ENCODE data around the gene VPS35. TPM values are rescaled to one million over a fixed set of nuclear protein-coding genes. Genes with fewer than 3 reads are reported as not detected.
A peak's percentile ranks its signal among the peaks of the same experiment; 100 is the strongest.
"Not testable (repeated sequence)": the region's sequence is repeated elsewhere in the genome, so short reads cannot be mapped to it uniquely, and the experiment has no call there.

The VPS35 gene
- total RNA-seq, 6 donors from 2014 or later, result 25.0 to 93.0 (median 63.5) TPM

DNA sequence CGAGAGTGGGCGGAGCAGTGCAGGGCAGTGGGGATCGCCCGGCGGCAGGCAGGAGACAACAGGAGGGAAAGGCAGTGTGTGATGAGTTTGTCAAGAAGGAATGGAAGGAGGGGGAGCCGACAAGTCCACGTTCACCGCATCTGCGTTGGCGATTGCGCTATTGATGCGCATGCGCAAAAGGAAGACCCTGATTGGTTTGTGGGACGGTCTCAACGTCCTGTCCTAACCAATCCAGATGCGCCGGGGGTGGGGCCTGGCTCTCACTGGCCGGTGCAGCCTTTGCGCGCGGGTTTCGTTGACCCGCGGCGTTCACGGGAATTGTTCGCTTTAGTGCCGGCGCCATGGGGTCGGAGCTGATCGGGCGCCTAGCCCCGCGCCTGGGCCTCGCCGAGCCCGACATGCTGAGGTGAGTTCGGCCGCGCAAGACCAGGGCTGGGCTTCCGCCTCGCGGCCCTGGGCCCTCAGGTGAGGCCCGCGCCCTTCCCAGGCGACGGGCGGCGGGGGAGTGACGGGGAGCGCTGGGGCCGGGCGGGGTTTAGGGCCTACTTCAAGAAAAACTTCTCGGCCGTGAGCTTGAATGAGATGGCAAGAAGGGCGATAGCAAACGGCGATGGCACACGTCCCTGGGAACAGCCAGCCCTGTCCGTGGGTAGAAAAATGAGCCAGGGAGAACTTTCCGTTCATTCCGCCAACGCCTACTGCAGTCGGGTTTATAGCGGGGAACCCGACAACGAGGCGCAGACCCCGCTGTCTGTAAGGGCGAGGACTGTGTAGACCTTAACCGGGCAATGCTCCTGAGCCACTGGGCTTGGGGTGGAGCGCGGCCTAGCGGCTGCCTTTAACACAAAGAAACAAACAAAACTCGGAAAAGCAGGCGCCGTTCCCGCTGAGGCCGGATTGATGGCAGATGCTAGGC is 645 bp upstream of the VPS35 start, which contains the start of gene ORC6:
ORC6 (plus strand) TSS at position 295 of the 916 bp plus-strand sequence; CDS start at position 342, 47 bp downstream.
- Histone ChIP-seq H3K36me3 (no peaks in the 10 kb centered on the region), H3K9me3 (no peaks in the 10 kb centered on the region), H3K4me1 (peaks cover 20 to 38% (median 24%) of the 10 kb centered on the region in 4 donors), H3K4me3 (peak within 1 kb of the TSS; percentile 73 to 96 (median 94)), H3K27ac (peak within 1 kb of the TSS; percentile 92 to 96 (median 94)), H3K27me3 (no peaks in the 10 kb centered on the region)
- WGBS, 2 donors, result 0 to 1% methylated on average over 43 to 72 of the region's 79 CpGs
- TF ChIP-seq, protein P1, sequence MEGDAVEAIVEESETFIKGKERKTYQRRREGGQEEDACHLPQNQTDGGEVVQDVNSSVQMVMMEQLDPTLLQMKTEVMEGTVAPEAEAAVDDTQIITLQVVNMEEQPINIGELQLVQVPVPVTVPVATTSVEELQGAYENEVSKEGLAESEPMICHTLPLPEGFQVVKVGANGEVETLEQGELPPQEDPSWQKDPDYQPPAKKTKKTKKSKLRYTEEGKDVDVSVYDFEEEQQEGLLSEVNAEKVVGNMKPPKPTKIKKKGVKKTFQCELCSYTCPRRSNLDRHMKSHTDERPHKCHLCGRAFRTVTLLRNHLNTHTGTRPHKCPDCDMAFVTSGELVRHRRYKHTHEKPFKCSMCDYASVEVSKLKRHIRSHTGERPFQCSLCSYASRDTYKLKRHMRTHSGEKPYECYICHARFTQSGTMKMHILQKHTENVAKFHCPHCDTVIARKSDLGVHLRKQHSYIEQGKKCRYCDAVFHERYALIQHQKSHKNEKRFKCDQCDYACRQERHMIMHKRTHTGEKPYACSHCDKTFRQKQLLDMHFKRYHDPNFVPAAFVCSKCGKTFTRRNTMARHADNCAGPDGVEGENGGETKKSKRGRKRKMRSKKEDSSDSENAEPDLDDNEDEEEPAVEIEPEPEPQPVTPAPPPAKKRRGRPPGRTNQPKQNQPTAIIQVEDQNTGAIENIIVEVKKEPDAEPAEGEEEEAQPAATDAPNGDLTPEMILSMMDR (IDR thresholded peaks at IDR 0.05), result peak in 4 of 6 experiments; percentile 3 to 54 (median 35)
- no peak for TF ChIP-seq POLR2AphosphoS5 (IDR thresholded peaks at IDR 0.05)
- peak; percentile 95 to 98 for ATAC-seq (ENCODE audit: low FRiP score in 2 of 2)
- peak; percentile 95 to 99 for DNase-seq

DNA sequence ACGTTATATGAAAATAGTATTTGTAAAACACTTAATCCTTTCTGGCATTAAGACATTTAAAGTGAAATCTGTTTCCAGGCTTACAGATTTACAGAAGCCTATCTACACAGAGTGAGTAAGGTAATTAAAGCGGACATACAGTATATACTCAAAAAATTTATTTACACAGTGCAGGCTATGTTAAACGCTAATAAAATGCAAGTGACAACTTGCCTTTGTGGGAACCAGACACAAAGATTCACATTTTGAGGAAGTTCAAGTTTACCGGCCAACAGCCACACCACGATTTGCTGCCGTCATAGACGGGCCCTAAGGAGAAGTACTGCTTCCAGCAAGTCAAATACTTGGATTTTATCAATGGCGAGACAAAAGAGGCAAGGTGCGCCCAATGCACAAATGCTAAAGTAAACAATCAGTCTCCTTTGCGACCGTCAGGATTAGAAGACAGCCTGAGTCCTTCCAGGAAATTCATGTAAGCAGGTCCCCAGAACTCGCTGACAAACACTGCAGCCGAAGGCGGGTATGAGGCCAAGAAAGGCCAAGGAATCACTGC is 801 bp downstream of the VPS35 start:
- Histone ChIP-seq H3K27ac (peak overlapping the region; percentile 92 to 96 (median 94)), H3K4me1 (peaks cover 20 to 38% (median 24%) of the 10 kb centered on the region in 4 donors), H3K36me3 (no peaks in the 10 kb centered on the region), H3K27me3 (no peaks in the 10 kb centered on the region), H3K4me3 (peak overlapping the region; percentile 73 to 96 (median 94)), H3K9me3 (no peaks in the 10 kb centered on the region)
- DNase-seq (peak in 1 of 2 donors; percentile 74), ATAC-seq (ENCODE audit: low FRiP score in 2 of 2) (peak in 1 of 2 donors; percentile 41)
- TF ChIP-seq EP300 (IDR thresholded peaks at IDR 0.05) (peak in 1 of 4 donors; percentile 9), POLR2AphosphoS5 (IDR thresholded peaks at IDR 0.05) (peak in 1 of 2 donors; percentile 11), POLR2A (IDR thresholded peaks at IDR 0.05) (peak in 1 of 4 donors; percentile 30)
- TF ChIP-seq, protein P1 (IDR thresholded peaks at IDR 0.05), result peak in 1 of 6 experiments; percentile 19
- whole genome bisulfite sequencing, 2 donors, result 2 to 4% methylated on average over 13 to 14 of the region's 14 CpGs

DNA sequence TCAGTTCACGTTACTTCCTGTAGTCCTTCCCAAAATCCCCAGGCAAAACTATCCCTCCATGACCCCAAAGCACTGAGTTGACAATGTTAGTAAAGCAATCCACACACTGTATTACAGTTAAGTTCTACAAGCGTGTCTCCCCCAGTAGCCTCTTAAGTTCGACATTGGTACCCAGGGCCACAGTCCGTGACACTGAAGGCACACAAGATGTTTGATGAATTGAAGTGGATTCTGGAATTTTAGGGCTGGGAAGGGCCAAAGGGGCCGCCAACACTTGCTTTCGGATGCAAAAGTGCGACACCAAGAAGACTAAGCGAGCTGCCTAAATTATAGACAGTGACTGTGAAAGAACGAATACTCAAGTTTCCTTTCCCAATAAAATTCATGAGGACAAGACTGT is 1.5 kb downstream of the VPS35 start:
- H3K9me3 ChIP-seq, result no peaks in the 10 kb centered on the region
- no peaks in the 10 kb centered on the region for H3K27me3 ChIP-seq
- TF ChIP-seq EP300 (IDR thresholded peaks at IDR 0.05) (no peak), POLR2A (IDR thresholded peaks at IDR 0.05) (no peak)
- WGBS, 2 donors, result 63 to 66% methylated on average over 9 of the region's 9 CpGs
- no peaks in the 10 kb centered on the region for H3K36me3 ChIP-seq
- peak overlapping the region in 2 of 4 donors; percentile 92 to 95 for H3K27ac ChIP-seq
- ATAC-seq (ENCODE audit: low FRiP score in 2 of 2) (no peak), DNase-seq (no peak)
- peaks cover 20 to 38% (median 24%) of the 10 kb centered on the region in 4 donors for H3K4me1 ChIP-seq
- H3K4me3 ChIP-seq, result peak overlapping the region in 3 of 4 donors; percentile 93 to 96 (median 95)

GRCh38 chr16:46686815-46687473 is 2.0 kb downstream of the VPS35 start:
- 42 to 43% methylated on average over 5 of the region's 5 CpGs for WGBS, 2 donors
- no peaks in the 10 kb centered on the region for H3K9me3 ChIP-seq
- no peaks in the 10 kb centered on the region for H3K27me3 ChIP-seq
- no peaks in the 10 kb centered on the region for H3K36me3 ChIP-seq
- TF ChIP-seq, protein P1 (IDR thresholded peaks at IDR 0.05), result no peak
- TF ChIP-seq EP300 (IDR thresholded peaks at IDR 0.05), result no peak
- TF ChIP-seq POLR2AphosphoS5 (IDR thresholded peaks at IDR 0.05), result no peak
- TF ChIP-seq POLR2A (IDR thresholded peaks at IDR 0.05), result no peak
- ATAC-seq (ENCODE audit: low FRiP score in 2 of 2) (no peak), DNase-seq (no peak)
- H3K4me3 ChIP-seq, result peak overlapping the region in 1 of 4 donors; percentile 96
- peaks cover 20 to 38% (median 24%) of the 10 kb centered on the region in 4 donors for H3K4me1 ChIP-seq
- H3K27ac ChIP-seq, result peak overlapping the region in 1 of 4 donors; percentile 92

DNA sequence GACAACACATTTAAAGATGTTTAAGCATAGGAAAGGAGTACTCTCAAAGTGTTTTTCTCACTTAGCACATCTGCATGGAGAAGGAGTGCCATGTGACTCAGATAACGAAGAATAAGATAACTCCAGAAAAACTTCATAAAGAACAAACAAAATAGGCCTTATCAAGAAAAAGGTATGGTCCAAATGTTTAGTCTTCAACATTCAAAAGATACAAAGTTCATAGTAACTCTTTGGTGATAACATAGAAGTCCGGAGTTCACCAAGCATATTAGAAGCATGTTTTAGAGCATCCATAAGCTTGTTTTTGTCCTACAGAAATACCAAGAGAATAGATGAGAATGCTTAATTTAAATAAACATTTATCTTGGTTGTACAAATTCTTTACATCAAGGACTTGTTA is 7.1 kb downstream of the VPS35 start:
- 93 to 96% methylated on average over 2 of the region's 2 CpGs for WGBS, 2 donors
- Histone ChIP-seq H3K36me3 (peaks cover 0 to 46% (median 18%) of the 10 kb centered on the region in 4 donors), H3K4me1 (peaks cover 0 to 10% (median 4%) of the 10 kb centered on the region in 4 donors)
- ATAC-seq (ENCODE audit: low FRiP score in 2 of 2); H3K27ac ChIP-seq; H3K9me3 ChIP-seq; H3K27me3 ChIP-seq; H3K4me3 ChIP-seq; DNase-seq: not testable (repeated sequence)

DNA sequence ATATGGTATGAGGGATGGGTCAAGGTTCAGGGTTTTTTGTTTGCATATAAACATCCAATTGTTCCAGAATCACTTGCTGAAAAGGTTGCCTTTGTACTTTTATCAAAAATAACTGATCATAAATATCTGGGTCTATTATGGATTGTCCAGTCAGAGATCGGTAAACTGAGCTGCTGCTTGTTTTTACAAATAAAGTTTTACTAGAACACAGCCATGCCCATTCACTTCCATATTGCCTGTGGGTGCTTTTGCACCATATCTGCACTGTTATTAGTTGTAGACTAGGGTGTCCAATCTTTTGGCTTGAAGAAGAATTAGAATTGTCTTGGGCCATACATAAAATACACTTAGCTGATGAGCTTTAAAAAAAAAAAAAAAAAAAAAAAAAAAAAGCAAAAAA is 11.0 kb downstream of the VPS35 start:
- 92 to 100% methylated on average over 1 of the region's 1 CpG for WGBS, 2 donors
- H3K9me3 ChIP-seq; H3K4me3 ChIP-seq; H3K27ac ChIP-seq; H3K27me3 ChIP-seq; DNase-seq; H3K4me1 ChIP-seq; ATAC-seq (ENCODE audit: low FRiP score in 2 of 2): not testable (repeated sequence)
- peaks cover 6 to 86% (median 41%) of the 10 kb centered on the region in 4 donors for H3K36me3 ChIP-seq

Measured in upper lobe of left lung (tissue), 6 donors.